Measurements from ENCODE around the gene TTC9B. TPM values are rescaled to one million over a fixed set of nuclear protein-coding genes. Genes with fewer than 3 reads are reported as not detected.

TTC9B gene
- total RNA-seq, 2 donors from 2014 or later: not detected

DNA sequence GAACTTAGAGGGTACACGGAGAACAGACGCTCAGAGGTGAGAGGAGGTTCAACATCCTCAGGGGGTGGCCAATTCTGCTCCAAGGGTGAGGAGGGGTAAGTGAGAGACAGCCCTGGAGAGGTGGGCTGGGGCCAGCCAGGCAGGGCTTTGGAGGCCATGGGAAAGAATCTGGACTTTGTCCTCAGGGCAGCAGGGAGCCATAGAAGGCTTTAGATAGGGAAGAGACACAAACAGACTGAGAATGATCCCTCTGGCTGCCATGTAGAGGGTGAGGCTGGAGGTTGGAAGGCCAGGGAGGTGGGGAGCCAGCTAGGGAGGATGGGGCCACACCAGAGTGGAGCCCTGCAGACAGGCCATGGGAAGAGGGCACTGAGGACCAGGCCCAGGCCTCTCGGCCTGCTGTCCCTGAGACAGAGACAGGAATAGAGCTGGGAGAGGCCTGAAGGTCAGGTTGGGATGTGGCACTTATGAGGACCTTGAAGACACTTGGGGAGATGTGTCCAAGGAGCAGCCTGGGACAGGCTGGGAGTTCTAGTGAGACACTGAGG lies 37.5 kb upstream of the TTC9B start:
- Mint-ChIP-seq H3K27ac (peak overlapping the region; percentile 20), H3K4me3 (no peak overlapping the region)

DNA sequence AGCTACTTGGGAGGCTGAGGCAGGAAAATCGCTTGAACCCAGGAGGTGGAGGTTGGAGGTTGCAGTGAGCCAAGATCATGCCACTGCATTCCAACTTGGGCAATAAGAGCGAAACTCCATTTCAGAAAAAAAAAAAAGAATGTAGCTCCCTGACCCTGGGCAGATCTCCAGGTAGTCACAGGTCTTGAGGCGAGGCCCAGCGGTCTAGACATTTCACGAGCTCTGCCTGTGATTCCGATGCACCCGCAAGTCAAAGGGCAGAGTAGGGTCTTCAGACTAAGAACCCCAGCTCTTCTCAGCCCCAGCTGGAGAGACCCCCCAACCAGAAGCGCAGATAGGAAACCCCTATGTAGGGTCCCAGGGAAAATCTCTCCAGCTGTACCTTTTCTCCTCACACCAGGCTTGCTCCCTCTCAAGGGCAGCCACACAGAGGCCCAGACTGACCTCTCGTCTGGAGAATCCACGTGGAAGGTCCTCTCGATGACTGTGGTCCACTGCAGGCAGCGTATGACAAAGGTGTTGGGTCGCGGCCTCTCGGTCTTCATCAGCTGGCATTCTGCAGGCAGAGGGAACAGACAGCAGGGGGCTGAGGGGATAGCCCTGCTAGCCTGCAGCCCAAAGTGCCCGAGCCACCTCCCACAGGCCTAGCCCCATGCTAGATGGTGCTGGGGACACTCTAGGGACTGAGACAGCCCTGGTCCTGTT lies 36.7 kb upstream of the TTC9B start:
- DNase-seq (no peak), ATAC-seq (replicated peaks in 1 of 2) (no peak)
- Mint-ChIP-seq H3K4me1 (ENCODE audit: low read depth) (peaks cover 11% of the 10 kb centered on the region), H3K36me3 (ENCODE audit: insufficient read depth in 2 of 2) (peaks cover 0 to 14% of the 10 kb centered on the region in 2 donors), H3K9me3 (no peaks in the 10 kb centered on the region), H3K27ac (no peak overlapping the region), H3K27me3 (ENCODE audit: low read depth) (no peaks in the 10 kb centered on the region), H3K4me3 (no peak overlapping the region)

More for the DNA sequence above, 37.5 kb upstream of the TTC9B start:
- no peaks in the 10 kb centered on the region for H3K9me3 Mint-ChIP-seq
- H3K27me3 Mint-ChIP-seq (ENCODE audit: low read depth): no peaks in the 10 kb centered on the region
- peaks cover 0 to 12% of the 10 kb centered on the region in 2 donors for H3K36me3 Mint-ChIP-seq (ENCODE audit: insufficient read depth in 2 of 2)
- DNase-seq (no peak), ATAC-seq (replicated peaks in 1 of 2) (no peak)
- peaks cover 11% of the 10 kb centered on the region for H3K4me1 Mint-ChIP-seq (ENCODE audit: low read depth)

DNA sequence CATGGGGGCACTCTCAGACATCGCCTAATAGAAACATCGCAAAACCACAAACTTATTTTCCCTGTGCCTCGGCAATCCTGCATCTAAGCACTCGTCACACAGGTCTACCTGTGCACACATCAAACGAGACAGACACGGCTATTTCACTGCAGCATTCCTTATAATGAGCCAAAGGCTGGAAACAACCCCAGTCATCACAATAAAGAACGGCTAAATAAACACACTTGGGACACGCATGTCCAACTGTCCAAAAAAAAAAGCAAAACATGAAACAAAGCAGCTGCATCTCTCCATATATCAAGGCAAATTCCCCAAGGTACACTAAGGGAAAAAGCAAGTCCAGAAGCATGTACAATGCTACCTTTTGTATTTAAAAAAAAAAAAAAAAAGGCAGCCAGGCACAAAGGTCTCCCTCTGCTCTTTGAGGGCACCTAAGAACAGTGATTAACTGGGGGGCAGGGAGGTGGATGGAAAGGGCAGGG lies 35.5 kb upstream of the TTC9B start:
- Mint-ChIP-seq H3K27ac (no peak overlapping the region), H3K9me3 (no peaks in the 10 kb centered on the region), H3K4me3 (no peak overlapping the region), H3K36me3 (ENCODE audit: insufficient read depth in 2 of 2) (peaks cover 2 to 15% of the 10 kb centered on the region in 2 donors), H3K4me1 (ENCODE audit: low read depth) (peaks cover 14% of the 10 kb centered on the region), H3K27me3 (ENCODE audit: low read depth) (no peaks in the 10 kb centered on the region)
- no peak for DNase-seq
- ATAC-seq (replicated peaks in 1 of 2): no peak

DNA sequence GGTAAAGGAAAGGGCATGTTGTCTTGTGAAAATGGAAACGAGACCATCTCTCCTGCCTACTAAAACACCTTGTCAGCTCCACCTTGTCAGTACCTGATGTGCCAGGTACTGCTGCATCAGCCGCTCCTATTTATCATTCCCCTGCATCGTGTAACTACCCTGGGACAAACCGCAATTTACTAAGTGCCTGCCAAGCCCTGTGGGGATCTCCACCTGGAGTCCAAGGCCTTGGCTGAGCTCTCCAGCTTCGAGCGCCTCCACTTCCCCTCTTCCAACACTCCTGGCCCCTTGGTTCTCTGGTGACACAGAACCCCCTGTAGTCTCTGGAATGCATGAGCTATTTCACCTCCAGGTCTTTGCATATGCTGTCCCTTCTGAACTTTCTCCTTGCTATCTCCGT lies 34.2 kb upstream of the TTC9B start:
- Mint-ChIP-seq H3K9me3 (no peaks in the 10 kb centered on the region), H3K4me3 (no peak overlapping the region), H3K27ac (no peak overlapping the region), H3K4me1 (ENCODE audit: low read depth) (peaks cover 15% of the 10 kb centered on the region), H3K36me3 (ENCODE audit: insufficient read depth in 2 of 2) (peaks cover 2 to 13% of the 10 kb centered on the region in 2 donors), H3K27me3 (ENCODE audit: low read depth) (no peaks in the 10 kb centered on the region)
- ATAC-seq (replicated peaks in 1 of 2) (no peak), DNase-seq (no peak)

DNA sequence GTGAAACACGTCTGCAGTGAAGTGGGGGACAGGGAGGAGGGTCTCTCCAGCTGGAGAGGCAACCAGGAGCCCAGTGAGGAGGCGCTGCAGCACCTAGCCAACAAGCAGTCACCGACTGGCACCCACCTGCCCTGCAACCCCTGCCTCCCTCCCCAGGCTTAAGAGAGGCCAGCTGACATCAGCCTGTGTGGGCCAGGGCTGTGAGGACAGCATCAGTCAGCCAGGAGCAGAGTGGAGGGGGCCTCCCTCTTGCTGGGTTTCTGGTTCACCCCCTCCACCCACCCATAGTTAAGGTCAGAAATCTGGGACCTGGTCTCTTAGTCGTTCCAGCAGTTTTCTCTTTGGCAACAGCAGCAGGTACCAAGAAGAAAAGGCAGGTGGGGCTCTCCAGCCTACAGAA lies 33.8 kb upstream of the TTC9B start:
- Mint-ChIP-seq H3K4me3 (no peak overlapping the region), H3K9me3 (no peaks in the 10 kb centered on the region), H3K36me3 (ENCODE audit: insufficient read depth in 2 of 2) (peaks cover 2 to 13% of the 10 kb centered on the region in 2 donors), H3K27ac (no peak overlapping the region), H3K4me1 (ENCODE audit: low read depth) (peaks cover 13% of the 10 kb centered on the region), H3K27me3 (ENCODE audit: low read depth) (no peaks in the 10 kb centered on the region)
- ATAC-seq (replicated peaks in 1 of 2): no peak
- DNase-seq: no peak

DNA sequence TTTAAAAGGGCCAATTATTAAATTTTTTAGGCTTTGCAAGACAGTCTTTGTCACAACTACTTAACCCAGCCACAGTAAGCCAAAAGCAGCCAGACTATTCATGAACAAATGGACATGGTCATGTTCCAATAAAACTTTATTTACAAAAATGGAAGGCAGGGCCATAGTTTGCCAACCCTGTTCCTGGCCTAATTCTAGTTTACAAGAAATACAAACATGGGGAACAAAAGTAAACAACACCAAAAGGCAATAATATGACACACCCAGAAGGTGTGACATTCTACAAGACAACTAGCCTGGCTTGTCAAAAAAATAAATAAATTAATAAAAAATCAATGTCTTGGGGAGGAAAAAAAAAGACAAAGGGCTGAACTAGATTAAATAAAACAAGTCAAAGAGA lies 33.1 kb upstream of the TTC9B start:
- Mint-ChIP-seq H3K36me3 (ENCODE audit: insufficient read depth in 2 of 2) (peaks cover 2 to 13% of the 10 kb centered on the region in 2 donors), H3K27me3 (ENCODE audit: low read depth) (no peaks in the 10 kb centered on the region), H3K9me3 (no peaks in the 10 kb centered on the region), H3K4me3 (no peak overlapping the region), H3K27ac (no peak overlapping the region), H3K4me1 (ENCODE audit: low read depth) (peaks cover 9% of the 10 kb centered on the region)
- DNase-seq (no peak), ATAC-seq (replicated peaks in 1 of 2) (no peak)

DNA sequence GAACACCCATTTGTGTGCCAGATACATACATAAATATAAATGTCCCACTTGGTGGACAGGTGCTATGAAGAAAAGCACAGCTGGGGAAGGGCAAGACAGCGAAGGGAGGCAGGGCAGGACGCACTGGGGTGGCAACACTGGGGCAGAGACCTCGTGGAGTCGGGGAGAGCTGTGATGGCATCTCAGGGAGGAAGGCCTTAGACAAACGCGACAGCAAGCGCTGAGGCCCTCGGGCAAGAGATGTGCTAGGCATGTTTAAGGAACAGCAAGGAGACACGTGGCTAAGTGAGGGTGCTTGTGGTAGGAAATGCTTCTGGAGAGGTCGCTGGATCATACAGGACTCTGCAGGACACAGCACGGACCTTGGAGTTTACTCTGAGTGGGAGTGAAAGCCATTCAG lies 31.6 kb upstream of the TTC9B start:
- no peak for ATAC-seq (replicated peaks in 1 of 2)
- Mint-ChIP-seq H3K4me1 (ENCODE audit: low read depth) (peaks cover 9% of the 10 kb centered on the region), H3K27me3 (ENCODE audit: low read depth) (no peaks in the 10 kb centered on the region), H3K27ac (no peak overlapping the region), H3K9me3 (no peaks in the 10 kb centered on the region), H3K4me3 (no peak overlapping the region), H3K36me3 (ENCODE audit: insufficient read depth in 2 of 2) (peaks cover 2 to 7% of the 10 kb centered on the region in 2 donors)
- DNase-seq: no peak

DNA sequence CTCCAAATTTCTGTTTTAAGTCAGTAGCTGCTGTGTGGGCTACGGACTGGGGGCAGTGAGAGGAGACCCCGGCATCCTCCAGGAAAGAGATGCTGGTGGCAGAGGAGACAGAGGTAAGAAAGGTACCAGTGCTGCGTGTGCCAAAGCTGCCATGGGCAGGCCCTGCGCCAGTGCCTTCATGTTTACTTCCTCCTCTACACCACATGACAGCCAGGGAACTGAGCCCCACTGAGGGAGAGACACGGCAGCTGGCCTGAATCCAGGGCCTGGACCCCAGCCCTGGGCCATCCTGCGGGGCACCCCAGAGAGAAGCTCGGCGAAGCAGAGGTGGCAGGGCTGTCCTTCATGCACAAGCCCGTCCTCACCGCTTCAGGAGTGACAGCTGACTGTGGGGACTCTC lies 31.0 kb upstream of the TTC9B start:
- DNase-seq: no peak
- Mint-ChIP-seq H3K4me3 (no peak overlapping the region), H3K27ac (no peak overlapping the region), H3K27me3 (ENCODE audit: low read depth) (no peaks in the 10 kb centered on the region), H3K9me3 (no peaks in the 10 kb centered on the region), H3K36me3 (ENCODE audit: insufficient read depth in 2 of 2) (peaks cover 2 to 4% of the 10 kb centered on the region in 2 donors), H3K4me1 (ENCODE audit: low read depth) (peaks cover 9% of the 10 kb centered on the region)
- ATAC-seq (replicated peaks in 1 of 2): no peak

DNA sequence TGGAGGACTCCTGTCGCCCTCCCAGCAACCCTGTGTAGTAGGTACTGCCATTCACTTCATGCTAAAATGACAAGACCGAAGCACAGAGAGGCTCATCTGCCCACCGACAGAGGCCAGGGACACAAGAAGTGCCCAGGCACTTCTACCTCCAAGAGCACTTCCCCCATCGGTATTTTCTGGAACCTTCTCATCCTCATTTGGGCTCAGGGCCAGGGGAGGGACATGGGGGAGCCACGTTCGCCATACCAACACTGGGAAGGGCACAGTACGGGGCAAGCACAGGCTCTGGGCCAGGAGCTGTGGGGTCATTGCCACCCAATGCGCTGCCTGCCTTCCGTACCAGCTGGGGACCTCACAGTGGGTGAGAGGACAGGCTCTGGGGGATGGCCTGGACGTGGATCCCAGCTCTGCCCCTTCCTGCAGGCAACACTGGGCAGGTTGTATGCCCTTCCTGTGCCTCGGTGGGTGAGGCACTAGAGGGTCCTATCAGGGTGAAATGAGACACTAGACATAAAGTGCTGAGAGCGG lies 29.6 kb upstream of the TTC9B start:
- DNase-seq (no peak), ATAC-seq (replicated peaks in 1 of 2) (no peak)
- Mint-ChIP-seq H3K27me3 (ENCODE audit: low read depth) (no peaks in the 10 kb centered on the region), H3K9me3 (no peaks in the 10 kb centered on the region), H3K4me3 (no peak overlapping the region), H3K27ac (no peak overlapping the region), H3K4me1 (ENCODE audit: low read depth) (peaks cover 9% of the 10 kb centered on the region), H3K36me3 (ENCODE audit: insufficient read depth in 2 of 2) (peaks cover 2% of the 10 kb centered on the region in 2 donors)

DNA sequence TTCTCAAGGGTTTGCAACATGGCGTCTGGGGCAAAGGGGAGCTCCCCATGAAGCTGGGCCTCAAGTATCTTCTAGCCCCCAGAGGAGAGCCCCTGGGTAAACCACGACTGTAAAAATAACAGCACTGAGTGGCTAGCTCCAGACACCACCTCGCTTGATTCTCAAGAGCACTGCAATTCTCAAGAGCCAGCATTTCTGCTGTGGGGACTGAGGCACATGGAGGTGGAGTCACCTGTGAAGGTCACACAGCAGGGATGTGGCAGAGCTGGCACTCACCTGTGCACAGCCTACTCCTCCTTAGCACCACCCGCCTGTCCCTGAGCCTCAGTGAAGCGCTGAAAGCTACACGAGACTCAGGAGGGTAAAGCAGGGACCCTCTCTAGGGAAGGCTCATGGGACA lies 29.0 kb upstream of the TTC9B start:
- H3K4me3 Mint-ChIP-seq: no peak overlapping the region
- peaks cover 9% of the 10 kb centered on the region for H3K4me1 Mint-ChIP-seq (ENCODE audit: low read depth)
- H3K36me3 Mint-ChIP-seq (ENCODE audit: insufficient read depth in 2 of 2): peaks cover 2% of the 10 kb centered on the region in 2 donors
- H3K27me3 Mint-ChIP-seq (ENCODE audit: low read depth): no peaks in the 10 kb centered on the region
- ATAC-seq (replicated peaks in 1 of 2) (no peak), DNase-seq (no peak)
- H3K27ac Mint-ChIP-seq: no peak overlapping the region
- H3K9me3 Mint-ChIP-seq: no peaks in the 10 kb centered on the region

DNA sequence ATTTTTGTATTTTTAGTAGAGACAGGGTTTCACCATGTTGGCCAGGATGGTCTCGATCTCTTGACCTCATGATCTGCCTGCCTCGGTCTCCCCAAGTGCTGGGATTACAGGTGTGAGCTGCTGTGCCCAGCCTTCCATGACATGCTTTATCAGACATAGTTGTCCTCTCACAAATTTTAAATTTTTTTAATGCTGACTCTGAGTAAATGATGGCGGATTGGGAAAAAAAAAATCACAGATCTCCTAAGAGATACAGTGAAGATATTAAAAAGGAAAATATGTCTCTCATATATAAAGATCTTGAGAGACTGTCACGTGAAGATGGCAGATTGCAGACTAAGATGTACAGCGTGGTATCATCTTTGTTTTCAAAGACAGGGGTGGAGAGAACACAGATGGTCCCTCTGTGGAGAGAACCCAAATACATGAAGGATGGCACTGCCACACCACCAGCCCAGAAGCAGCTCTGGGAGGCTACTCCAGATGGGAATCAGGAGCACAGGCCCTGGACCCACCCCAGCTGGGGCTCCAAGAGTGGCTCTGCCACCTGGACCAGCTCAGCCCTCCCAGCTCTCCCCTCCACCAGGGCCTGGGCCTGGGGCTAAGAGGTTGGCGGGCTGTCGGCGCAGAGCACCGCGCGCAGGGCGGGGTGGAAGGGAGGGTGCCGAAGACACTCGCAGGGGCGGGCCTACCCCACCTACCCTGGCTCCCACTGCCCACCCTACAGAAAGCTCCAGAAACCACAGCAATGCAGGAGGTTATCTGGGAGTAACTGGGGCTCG lies 28.3 kb upstream of the TTC9B start:
- Mint-ChIP-seq H3K4me3 (no peak overlapping the region), H3K27ac (no peak overlapping the region), H3K4me1 (ENCODE audit: low read depth) (peaks cover 9% of the 10 kb centered on the region), H3K9me3 (no peaks in the 10 kb centered on the region), H3K36me3 (ENCODE audit: insufficient read depth in 2 of 2) (peaks cover 2 to 4% of the 10 kb centered on the region in 2 donors), H3K27me3 (ENCODE audit: low read depth) (no peaks in the 10 kb centered on the region)
- DNase-seq (no peak), ATAC-seq (replicated peaks in 1 of 2) (no peak)

DNA sequence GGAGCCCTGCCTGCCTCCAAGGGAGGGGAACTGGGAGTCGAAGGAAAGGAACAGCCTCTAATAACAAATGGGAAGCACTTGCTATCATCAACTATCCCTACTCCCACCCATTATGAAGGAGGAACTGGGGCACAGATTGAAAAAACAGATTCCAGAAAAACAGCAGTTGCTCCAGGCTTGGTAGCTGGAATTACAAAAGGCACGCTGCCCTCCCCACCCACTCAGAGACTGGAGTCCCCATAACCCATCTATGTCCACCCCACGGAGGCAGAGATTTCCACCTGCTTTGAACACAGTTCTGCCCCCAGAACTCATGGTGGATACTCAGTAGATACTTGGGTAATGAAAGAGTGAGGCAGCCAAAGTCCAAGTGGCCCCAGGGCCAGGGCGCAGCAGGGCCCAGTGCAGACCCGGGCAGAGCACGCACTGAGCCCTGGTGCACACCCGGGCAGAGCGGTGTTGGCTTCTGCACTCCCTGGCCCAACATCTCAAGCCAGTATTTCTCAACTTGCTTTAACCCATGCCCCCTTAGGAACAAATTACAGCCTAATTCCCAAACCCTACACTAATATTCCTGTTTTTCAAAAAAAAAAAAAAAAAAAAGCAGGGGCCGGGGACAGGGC lies 27.4 kb upstream of the TTC9B start:
- no peaks in the 10 kb centered on the region for H3K9me3 Mint-ChIP-seq
- peaks cover 4 to 5% of the 10 kb centered on the region in 2 donors for H3K36me3 Mint-ChIP-seq (ENCODE audit: insufficient read depth in 2 of 2)
- peaks cover 9% of the 10 kb centered on the region for H3K4me1 Mint-ChIP-seq (ENCODE audit: low read depth)
- no peaks in the 10 kb centered on the region for H3K27me3 Mint-ChIP-seq (ENCODE audit: low read depth)
- H3K27ac Mint-ChIP-seq: no peak overlapping the region
- ATAC-seq (replicated peaks in 1 of 2) (no peak), DNase-seq (no peak)
- no peak overlapping the region for H3K4me3 Mint-ChIP-seq

Data from activated T-cell treated with anti-CD3 and anti-CD28 coated beads, Interleukin-2, amount 50 U/mL, for 72 hours (primary cell).